C4-2B (cell line): ENCODE measurements around the gene RASL11B.

Experiments
- H3K27ac ChIP-seq: fragments of 450-650 bp; 2 replicates; pipeline ENCODE4 v1.5.1; 2017
- CTCF ChIP-seq: fragments of 450-650 bp; conservative IDR thresholded peaks from 2 replicates; pipeline ENCODE4 v1.5.1; 2017; ENCODE audit warnings: mild to moderate bottlenecking
- ZFX ChIP-seq: fragments of 450-650 bp; IDR thresholded peaks from 2 replicates; pipeline ENCODE4 v1.6.1; 2017

The RASL11B gene

GRCh38 chr4:52844596-52844995 lies 17.5 kb upstream of the RASL11B start:
- TF ChIP-seq CTCF (no peak), ZFX (no peak)
- no peak overlapping the region for H3K27ac ChIP-seq

DNA sequence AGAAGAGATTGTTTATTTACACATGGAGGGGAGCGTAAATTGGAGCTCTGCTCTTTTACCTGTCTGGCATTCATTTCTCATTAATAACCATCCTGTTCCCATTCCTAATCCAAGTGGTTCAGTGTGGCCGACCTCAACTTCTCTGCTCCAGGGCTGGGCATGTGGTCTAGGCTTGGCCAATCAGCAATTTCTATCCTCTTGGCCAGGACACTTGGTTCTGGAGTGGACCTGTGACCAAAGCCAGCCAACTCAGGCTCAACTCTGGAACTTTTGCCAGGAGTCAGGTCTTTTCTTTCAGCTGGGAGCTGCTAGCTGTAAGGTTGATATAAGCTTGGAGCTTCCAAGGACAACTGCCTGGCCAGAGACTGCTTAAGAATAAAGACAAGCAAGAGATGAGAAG lies 15.6 kb upstream of the RASL11B start:
- peak overlapping the region; percentile 10; the same call in 1 of the 2 replicates for H3K27ac ChIP-seq
- no peak for TF ChIP-seq ZFX
- TF ChIP-seq CTCF = no peak

GRCh38 chr4:52848254-52848653 lies 13.9 kb upstream of the RASL11B start:
- TF ChIP-seq ZFX (no peak), CTCF (no peak)
- H3K27ac ChIP-seq = peak overlapping the region; percentile 31; the same call in 1 of the 2 replicates

- no peak overlapping the region for H3K27ac ChIP-seq
- no peak for TF ChIP-seq CTCF
- TF ChIP-seq ZFX = no peak
Measured at GRCh38 chr4:52850406-52851124, 11.6 kb upstream of the RASL11B start.

DNA sequence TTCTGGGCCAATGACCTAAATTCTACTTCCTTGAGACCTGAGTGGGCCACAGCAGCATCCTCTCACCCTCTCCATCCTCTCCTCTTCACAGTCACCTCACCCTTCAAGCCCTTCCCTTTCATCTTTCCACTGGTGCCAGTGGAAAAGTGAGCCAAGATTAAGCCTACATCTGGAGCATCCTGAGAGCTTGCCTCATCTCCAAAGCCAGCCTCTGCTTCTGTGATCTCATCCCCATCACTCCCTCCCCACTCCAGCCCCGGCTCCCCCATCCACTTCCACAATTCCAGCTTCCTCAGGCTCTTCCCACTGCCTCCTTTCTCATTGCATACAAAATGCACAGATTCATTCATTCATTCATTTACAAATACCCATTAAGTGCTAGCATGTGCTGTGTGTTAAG lies 10.1 kb upstream of the RASL11B start:
- no peak overlapping the region for H3K27ac ChIP-seq
- TF ChIP-seq ZFX (no peak), CTCF (no peak)

DNA sequence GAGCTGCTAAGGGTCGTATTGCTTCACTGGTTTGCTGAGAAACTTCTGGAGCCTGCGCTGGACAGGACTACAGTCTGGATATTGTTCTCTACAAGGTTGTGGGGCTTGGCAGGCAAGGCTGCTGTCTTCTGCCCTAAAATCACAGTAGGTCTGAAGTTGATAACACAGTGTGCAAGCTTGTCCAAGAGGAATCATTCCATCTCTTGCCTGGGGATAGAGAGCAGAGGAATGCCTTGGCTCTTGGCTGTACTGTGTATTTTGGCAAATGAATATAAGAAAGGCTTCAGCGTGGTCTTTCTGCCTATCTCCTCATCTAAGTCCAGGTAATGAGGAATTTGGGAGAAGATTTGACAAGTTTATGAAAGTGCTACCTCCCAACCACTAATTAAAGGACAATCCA lies 9.4 kb upstream of the RASL11B start:
- no peak overlapping the region for H3K27ac ChIP-seq
- TF ChIP-seq ZFX (no peak), CTCF (no peak)

DNA sequence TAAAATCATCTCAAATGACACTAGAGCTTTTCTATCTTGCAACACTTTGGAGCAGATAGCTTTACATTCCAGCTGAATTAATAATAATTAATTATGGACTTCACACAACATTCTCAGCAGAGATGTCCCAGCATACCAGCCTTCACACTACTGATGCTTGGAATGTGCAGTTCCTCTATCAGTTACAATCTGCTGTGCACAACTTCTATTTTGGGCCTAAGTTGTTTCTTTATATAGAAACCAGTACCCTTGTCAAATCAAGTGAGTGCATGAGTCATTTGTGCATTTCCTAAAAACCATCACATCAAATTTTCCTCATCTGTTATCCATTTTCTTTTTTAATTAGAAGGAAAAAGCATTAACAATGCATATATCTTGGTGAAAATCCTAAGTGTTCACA lies 8.8 kb upstream of the RASL11B start:
- TF ChIP-seq ZFX (no peak), CTCF (no peak)
- no peak overlapping the region for H3K27ac ChIP-seq
